ENCODE measurements around the gene CYBC1.

The CYBC1 gene

DNA sequence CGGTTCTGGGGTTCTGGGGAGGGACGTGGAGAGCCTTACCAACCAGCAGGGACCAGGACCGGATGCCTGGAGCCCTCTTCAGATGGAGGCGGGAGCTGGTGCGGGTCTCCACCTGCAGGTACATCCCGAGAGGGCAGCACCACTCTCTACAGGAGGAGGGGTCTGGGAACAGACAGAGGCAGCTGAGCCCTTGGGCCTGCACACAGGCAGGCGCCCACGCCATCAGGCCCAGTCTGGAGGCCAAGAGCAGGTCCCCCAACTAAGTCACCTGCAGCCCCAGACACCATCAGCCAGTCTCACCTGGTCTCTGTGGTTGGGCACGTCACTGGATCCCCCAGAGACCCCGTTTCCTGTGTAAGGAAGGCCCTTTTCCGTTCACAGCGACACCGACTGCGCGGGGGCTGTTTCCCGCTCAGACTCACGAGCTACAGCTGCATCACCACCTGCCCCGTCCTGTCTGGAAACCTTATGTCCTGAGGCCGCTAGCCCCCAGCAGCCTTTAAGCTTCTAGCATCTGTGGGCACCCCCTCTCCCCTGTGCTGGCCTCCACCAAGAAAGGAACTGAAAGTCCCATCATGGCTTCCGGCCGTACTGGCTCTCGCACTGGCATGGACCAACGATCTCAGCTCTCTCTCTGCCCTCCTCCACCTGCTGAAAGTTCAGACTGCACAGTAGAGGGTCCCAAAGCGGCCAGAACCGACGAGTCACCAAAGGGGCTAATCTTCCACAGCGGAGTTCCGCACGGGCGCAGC, 1.2 kb downstream of the CYBC1 start:
- Mint-ChIP-seq H3K9me3 (no peaks in the 10 kb centered on the region), H3K36me3 (ENCODE audit: low read depth) (peaks cover 58% of the 10 kb centered on the region), H3K4me3 (peak overlapping the region; percentile 95), H3K27me3 (no peaks in the 10 kb centered on the region), H3K27ac (peak overlapping the region; percentile 94), H3K4me1 (ENCODE audit: low read depth) (peaks cover 53% of the 10 kb centered on the region)
- intact Hi-C loops (cut with micrococcal nuclease): no loop called here

DNA sequence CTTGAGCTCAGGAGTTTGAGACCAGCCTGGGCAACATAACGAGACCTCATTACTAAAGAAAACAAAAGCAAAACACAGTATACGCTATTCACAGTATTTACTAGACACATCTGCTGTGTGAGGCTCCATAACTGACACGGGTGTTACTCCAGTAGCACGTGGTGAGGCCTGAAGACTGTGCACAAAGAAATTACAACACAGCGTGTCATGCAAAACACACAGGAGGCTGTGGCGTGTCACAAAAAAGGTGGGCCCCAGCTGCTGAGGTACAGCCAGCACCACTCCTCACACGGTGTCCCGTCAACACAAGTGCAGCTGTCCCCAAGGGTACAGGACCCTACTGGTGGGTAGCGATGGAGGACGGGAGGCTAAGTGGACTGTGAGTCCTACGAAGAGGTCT, 2.7 kb downstream of the CYBC1 start:
- Mint-ChIP-seq H3K27me3 (no peaks in the 10 kb centered on the region), H3K4me3 (no peak overlapping the region), H3K36me3 (ENCODE audit: low read depth) (peaks cover 73% of the 10 kb centered on the region), H3K9me3 (no peaks in the 10 kb centered on the region), H3K4me1 (ENCODE audit: low read depth) (peaks cover 64% of the 10 kb centered on the region), H3K27ac (peak overlapping the region; percentile 63)
- intact Hi-C loops (cut with micrococcal nuclease): no loop called here

DNA sequence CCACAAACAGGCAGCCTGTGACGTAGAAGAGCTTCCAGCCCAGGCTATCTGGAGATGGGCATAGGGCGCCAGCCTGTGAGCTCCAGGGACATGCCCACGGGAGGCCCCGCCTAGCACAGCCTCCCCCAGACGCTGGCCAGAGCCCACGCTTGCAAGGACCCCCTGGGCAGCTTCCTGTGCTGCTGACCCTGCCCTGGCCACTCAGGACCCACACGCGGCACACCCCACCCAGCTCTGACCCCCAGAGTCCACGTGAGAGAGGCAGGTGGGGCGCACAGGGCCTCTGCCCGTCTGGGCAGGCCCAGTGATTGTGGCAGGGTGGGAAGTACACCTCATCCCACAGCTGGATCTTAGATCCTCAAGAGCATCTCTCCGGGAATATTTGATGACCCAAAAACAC, 3.9 kb downstream of the CYBC1 start:
- H3K9me3 Mint-ChIP-seq: no peaks in the 10 kb centered on the region
- peaks cover 85% of the 10 kb centered on the region for H3K36me3 Mint-ChIP-seq (ENCODE audit: low read depth)
- H3K4me1 Mint-ChIP-seq (ENCODE audit: low read depth): peaks cover 67% of the 10 kb centered on the region
- no peaks in the 10 kb centered on the region for H3K27me3 Mint-ChIP-seq
- intact Hi-C loops (cut with micrococcal nuclease): no loop called here
- peak overlapping the region; percentile 63 for H3K27ac Mint-ChIP-seq
- no peak overlapping the region for H3K4me3 Mint-ChIP-seq

DNA sequence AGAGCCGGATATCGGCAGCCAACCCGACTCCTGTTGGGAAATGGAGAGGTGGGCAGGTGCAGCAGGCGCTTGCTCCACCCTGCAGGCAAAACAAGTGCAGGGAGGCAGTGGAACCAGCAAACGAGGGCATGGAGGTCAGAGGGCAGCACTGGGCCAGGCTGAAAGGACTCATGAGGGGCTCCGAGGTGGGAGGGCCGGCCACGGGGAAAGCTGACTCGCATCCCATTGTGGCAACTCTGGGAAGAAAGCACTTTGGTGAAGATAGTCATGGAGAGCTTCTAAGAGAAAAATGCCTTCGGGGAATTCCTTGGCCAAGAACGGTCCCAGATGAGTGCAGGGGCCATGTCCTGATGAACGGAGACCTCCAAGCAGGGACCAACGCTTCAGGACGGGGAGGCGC, 4.4 kb downstream of the CYBC1 start:
- H3K4me3 Mint-ChIP-seq: no peak overlapping the region
- peak overlapping the region; percentile 50 for H3K27ac Mint-ChIP-seq
- intact Hi-C loops (cut with micrococcal nuclease): no loop called here
- H3K4me1 Mint-ChIP-seq (ENCODE audit: low read depth): peaks cover 67% of the 10 kb centered on the region
- no peaks in the 10 kb centered on the region for H3K9me3 Mint-ChIP-seq
- peaks cover 90% of the 10 kb centered on the region for H3K36me3 Mint-ChIP-seq (ENCODE audit: low read depth)
- no peaks in the 10 kb centered on the region for H3K27me3 Mint-ChIP-seq

GRCh38 chr17:82445542-82445941, 5.0 kb downstream of the CYBC1 start:
- Mint-ChIP-seq H3K27me3 (no peaks in the 10 kb centered on the region), H3K4me3 (no peak overlapping the region), H3K36me3 (ENCODE audit: low read depth) (peaks cover 93% of the 10 kb centered on the region), H3K4me1 (ENCODE audit: low read depth) (peaks cover 71% of the 10 kb centered on the region), H3K27ac (peak overlapping the region; percentile 50), H3K9me3 (no peaks in the 10 kb centered on the region)
- intact Hi-C loops (cut with micrococcal nuclease): no loop called here

- Mint-ChIP-seq H3K4me3 (no peak overlapping the region), H3K36me3 (ENCODE audit: low read depth) (peaks cover 93% of the 10 kb centered on the region), H3K4me1 (ENCODE audit: low read depth) (peaks cover 76% of the 10 kb centered on the region), H3K27ac (peak overlapping the region; percentile 50), H3K27me3 (no peaks in the 10 kb centered on the region), H3K9me3 (no peaks in the 10 kb centered on the region)
- intact Hi-C loops (cut with micrococcal nuclease): no loop called here
These were observed 5.5 kb downstream of the CYBC1 start for GRCh38 chr17:82444941-82445521.

- Mint-ChIP-seq H3K9me3 (no peaks in the 10 kb centered on the region), H3K27me3 (no peaks in the 10 kb centered on the region), H3K4me3 (no peak overlapping the region), H3K4me1 (ENCODE audit: low read depth) (peaks cover 83% of the 10 kb centered on the region), H3K36me3 (ENCODE audit: low read depth) (peaks cover 93% of the 10 kb centered on the region), H3K27ac (no peak overlapping the region)
- intact Hi-C loops (cut with micrococcal nuclease): no loop called here
These were observed 6.2 kb downstream of the CYBC1 start for GRCh38 chr17:82444284-82444893.

GRCh38 chr17:82443465-82444283, 6.9 kb downstream of the CYBC1 start:
- no peak overlapping the region for H3K4me3 Mint-ChIP-seq
- intact Hi-C loops (cut with micrococcal nuclease): no loop called here
- H3K27me3 Mint-ChIP-seq: no peaks in the 10 kb centered on the region
- H3K4me1 Mint-ChIP-seq (ENCODE audit: low read depth): peaks cover 85% of the 10 kb centered on the region
- H3K9me3 Mint-ChIP-seq: no peaks in the 10 kb centered on the region
- H3K27ac Mint-ChIP-seq: peak overlapping the region; percentile 56
- peaks cover 93% of the 10 kb centered on the region for H3K36me3 Mint-ChIP-seq (ENCODE audit: low read depth)

- H3K4me1 Mint-ChIP-seq (ENCODE audit: low read depth): peaks cover 82% of the 10 kb centered on the region
- intact Hi-C loops (cut with micrococcal nuclease): no loop called here
- H3K4me3 Mint-ChIP-seq: no peak overlapping the region
These were observed 7.7 kb downstream of the CYBC1 start for GRCh38 chr17:82442643-82443464.

DNA sequence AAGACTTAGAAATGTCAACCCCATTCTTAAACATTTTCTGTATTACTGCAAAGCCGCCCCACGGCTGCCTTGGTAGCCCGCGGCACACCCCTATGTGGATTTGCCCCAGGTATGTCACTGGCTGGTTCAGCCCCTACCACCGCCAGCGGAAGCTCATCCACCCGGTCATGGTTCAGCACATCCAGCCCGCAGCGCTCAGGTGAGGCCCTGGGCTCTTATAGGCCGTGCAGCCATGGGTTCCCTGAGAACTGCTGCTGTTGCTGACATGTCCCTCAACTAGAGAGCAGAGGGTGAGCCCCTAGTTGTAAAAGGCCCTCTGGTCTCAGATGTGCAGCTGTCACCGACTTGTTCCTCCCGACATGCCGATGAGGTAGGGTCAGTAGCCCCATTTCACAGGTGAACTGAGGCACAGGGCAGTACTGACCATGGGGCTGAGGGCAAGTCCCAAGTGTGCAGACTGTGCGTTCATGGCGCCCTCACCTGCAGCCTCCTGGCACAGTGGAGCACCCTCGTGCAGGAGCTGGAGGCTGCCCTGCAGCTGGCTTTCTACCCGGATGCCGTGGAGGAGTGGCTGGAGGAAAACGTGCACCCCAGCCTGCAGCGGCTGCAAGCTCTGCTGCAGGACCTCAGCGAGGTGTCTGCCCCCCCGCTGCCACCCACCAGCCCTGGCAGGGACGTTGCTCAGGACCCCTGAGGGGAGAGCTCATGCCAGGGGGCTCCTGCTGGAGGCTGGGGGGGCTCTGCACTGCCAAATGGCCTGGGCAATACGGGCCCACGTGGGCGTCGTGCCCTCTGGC, 8.7 kb downstream of the CYBC1 start:
- peaks cover 72% of the 10 kb centered on the region for H3K4me1 Mint-ChIP-seq (ENCODE audit: low read depth)
- intact Hi-C loops (cut with micrococcal nuclease): loop anchor here (2.0 kb wide), 1 partner anchor 17 kb away; the partner anchor contains the start of gene NARF
- H3K9me3 Mint-ChIP-seq: no peaks in the 10 kb centered on the region
- no peaks in the 10 kb centered on the region for H3K27me3 Mint-ChIP-seq
- peak overlapping the region; percentile 94 for H3K27ac Mint-ChIP-seq
- peaks cover 99% of the 10 kb centered on the region for H3K36me3 Mint-ChIP-seq (ENCODE audit: low read depth)
- peak overlapping the region; percentile 52 for H3K4me3 Mint-ChIP-seq

More at GRCh38 chr17:82442643-82443464, 7.7 kb downstream of the CYBC1 start:
- no peaks in the 10 kb centered on the region for H3K27me3 Mint-ChIP-seq
- peaks cover 99% of the 10 kb centered on the region for H3K36me3 Mint-ChIP-seq (ENCODE audit: low read depth)
- H3K27ac Mint-ChIP-seq: peak overlapping the region; percentile 56
- no peaks in the 10 kb centered on the region for H3K9me3 Mint-ChIP-seq

DNA sequence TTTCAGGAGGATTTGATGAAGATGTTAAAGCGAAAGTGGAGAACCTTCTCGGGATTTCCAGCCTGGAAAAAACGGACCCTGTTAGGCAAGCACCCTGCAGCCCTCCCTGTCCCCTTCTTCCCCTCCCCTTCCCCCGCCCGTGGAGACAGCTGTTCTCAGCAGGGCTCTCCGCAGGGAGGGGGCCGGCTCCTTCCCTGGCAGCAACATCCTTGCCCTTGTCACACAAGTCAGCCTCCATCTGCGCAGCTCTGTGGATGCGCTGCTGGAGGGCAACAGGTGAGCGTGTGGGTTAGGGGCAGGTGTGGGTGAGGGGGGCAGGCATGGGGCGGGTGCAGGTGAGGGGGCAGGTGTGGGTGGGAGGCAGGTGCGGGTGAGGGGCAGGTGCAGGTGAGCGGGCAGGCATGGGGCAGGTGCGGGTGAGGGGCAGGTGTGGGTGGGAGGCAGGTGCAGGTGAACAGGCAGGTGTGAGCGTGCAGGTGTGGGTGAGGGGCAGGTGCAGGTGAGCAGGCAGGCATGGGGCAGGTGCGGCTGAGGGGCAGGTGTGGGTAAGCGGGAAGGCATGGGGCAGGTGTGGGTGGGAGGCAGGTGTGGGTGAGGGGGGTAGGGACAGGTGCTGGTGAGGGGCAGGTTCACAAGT, 9.4 kb downstream of the CYBC1 start:
- intact Hi-C loops (cut with micrococcal nuclease): loop anchor here (2.0 kb wide), 1 partner anchor 18 kb away; the partner anchor contains the start of gene NARF
- peak overlapping the region; percentile 94 for H3K27ac Mint-ChIP-seq
- H3K27me3 Mint-ChIP-seq: no peaks in the 10 kb centered on the region
- H3K4me3 Mint-ChIP-seq: peak overlapping the region; percentile 70
- no peaks in the 10 kb centered on the region for H3K9me3 Mint-ChIP-seq
- peaks cover 99% of the 10 kb centered on the region for H3K36me3 Mint-ChIP-seq (ENCODE audit: low read depth)
- H3K4me1 Mint-ChIP-seq (ENCODE audit: low read depth): peaks cover 64% of the 10 kb centered on the region

DNA sequence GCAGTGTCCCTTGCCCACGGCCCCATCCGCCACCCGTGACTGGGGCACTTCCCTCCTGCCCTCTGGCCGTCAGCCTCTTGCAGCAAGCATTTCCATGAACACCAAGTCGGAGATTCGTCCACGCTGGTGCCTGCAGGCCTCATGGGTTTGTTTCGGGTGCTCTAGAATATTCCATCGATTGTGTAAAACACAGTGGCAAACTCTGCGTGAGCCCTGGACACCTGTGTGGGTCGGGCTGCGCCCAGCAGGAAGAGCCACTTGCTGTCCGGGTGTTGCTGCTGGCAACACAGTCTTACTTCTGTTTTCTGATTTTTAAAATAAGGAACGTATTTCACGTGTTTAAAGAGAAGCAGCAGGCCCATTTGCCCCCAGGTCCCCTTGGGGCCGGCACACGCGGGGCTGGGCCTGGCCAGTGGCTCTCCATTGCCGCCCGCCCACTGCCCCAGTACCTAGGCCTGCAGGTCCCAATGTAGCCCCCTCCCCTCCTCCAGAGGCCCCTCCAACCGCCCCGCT, 10.0 kb downstream of the CYBC1 start:
- Mint-ChIP-seq H3K9me3 (no peaks in the 10 kb centered on the region), H3K4me1 (ENCODE audit: low read depth) (peaks cover 58% of the 10 kb centered on the region), H3K36me3 (ENCODE audit: low read depth) (peaks cover 99% of the 10 kb centered on the region), H3K27me3 (no peaks in the 10 kb centered on the region), H3K27ac (peak overlapping the region; percentile 94), H3K4me3 (peak overlapping the region; percentile 70)
- intact Hi-C loops (cut with micrococcal nuclease): loop anchor here (2.0 kb wide), 1 partner anchor 18 kb away; the partner anchor contains the start of gene NARF
